HG02759 (cell line): Measurements from ENCODE around the gene ZNF503.

Experiments
- ATAC-seq: cut with Tn5 transposase; IDR thresholded peaks from one replicate; pipeline ENCODE4 v1.9.1; 2021; ENCODE audit warnings: mild to moderate bottlenecking, moderate library complexity; ENCODE audit not compliant: unreplicated experiment

ZNF503 gene

GRCh38 chr10:75357500-75357899 lies 44.1 kb downstream of the ZNF503 start:
- no peak for ATAC-seq

DNA sequence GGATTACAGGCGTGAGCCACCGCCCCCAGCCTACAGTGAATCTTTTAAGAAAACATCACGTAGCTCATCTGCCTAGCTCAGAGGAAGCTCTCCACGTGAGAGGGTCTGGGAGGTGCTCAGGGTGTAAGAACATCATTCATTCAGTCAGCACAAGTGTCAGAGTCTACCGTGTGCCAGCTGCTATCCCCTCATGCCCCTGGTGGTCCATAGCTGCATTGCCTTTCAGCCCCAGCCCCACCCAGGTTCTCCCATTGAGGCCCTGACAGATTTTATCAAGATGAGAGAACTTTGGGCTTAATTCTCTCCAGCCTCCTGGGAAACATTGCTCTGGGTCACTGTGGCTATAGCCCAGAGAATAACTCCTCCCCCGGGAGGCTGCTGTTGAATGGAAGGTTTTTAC lies 45.1 kb downstream of the ZNF503 start:
- ATAC-seq, result no peak

DNA sequence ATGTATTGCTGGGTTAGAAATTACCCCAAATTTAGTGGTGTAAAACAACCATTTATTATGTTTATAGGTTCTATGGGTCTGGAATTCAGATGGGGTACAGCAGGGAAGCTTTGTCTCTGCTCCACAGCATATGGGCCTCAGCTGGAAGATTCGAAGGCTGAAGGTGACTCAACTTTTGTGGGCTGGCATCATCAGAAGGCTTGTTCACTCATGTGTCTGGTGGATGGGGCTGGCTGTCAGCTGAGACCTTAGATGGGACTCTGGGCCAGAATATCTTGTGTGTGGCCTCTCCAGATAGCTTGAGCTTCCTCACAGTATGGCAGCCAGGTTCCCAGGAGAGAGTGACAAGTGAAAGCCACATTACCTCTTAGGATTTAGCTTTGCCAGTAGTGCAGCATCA lies 45.9 kb downstream of the ZNF503 start:
- no peak for ATAC-seq

- no peak for ATAC-seq
Measured at GRCh38 chr10:75353183-75353582, 48.4 kb downstream of the ZNF503 start.

DNA sequence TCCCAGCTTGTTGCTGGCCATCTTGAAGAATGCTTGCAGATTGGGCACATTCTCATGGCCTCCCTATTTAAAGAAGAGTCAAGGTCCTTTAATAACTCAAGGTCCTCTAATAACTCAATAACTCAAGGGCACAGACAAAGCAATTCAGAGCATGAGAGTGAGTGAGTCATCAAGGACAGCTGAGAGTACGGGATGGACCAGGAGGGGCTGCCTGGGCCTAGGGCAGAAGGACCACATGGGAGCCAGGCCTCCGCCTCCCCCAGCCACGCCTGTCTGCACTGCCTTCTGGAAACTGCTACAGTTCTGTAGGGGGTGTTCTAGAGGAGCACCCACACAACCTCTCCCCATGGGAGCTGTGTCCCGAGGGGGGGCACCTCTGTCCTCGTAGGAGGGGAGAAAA lies 48.9 kb downstream of the ZNF503 start:
- no peak for ATAC-seq

GRCh38 chr10:75351637-75352036 lies 49.9 kb downstream of the ZNF503 start:
- no peak for ATAC-seq

- no peak for ATAC-seq
Measured at GRCh38 chr10:75350791-75351190, 50.8 kb downstream of the ZNF503 start.
